ENCODE results near the gene DUSP6.

Gene DUSP6

DNA sequence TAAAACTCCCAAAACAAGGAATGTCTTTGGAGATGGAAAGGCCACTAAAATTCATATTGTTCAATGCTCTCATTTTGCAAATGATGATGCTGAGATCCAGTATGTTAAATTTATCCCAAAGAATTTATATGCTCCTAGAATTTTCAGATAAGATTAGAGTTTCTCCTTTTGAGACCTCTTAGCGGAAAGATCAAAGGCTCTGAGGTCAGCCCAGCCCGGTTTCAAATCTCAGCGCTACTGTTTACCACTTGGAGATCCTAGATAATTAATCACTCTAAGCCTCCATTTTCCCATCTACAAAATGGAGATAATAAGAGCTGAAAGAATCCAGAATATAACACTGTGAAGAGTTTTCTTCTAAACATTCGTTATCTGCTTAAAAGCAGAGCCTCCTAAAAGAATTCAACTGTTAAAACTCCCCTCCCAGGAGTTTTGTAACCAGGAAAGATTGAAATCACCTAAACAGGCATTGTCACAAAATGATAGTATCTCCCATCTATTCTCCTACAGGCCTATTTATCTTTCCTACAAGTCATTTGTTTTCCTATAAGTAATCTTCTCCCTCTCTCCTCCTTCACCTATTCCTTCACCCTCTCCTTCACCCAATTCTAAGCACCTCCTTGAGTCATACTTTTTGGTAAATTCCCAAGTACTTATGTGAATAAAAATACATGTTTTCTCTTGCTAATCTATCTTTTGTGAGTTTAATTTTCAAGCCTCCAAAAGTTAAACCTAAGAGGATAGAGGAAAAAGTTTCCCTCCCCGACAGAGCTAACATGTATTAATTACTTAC, 16.7 kb downstream of the DUSP6 start:
- Histone ChIP-seq H3K14ac (ENCODE audit: low read length) (no peak overlapping the region), H3K4me3 (ENCODE audit: low read length in 2 of 2) (no peak overlapping the region), H3K4ac (ENCODE audit: low read length) (no peak overlapping the region), H2BK15ac (ENCODE audit: low read length) (no peak overlapping the region), H2BK120ac (ENCODE audit: low read depth, low read length) (no peak overlapping the region), H3K23ac (ENCODE audit: low read depth, low read length, poor library complexity) (no peak overlapping the region), H3K27me3 (ENCODE audit: control insufficient read depth in 3 of 3, insufficient read depth in 3 of 3, low read depth in 1 of 3, low read length in 3 of 3) (no peaks in the 10 kb centered on the region), H3K4me2 (ENCODE audit: insufficient read depth, low read length, poor library complexity, severe bottlenecking) (no peak overlapping the region), H3K79me1 (ENCODE audit: low read depth, low read length) (no peaks in the 10 kb centered on the region), H2BK12ac (ENCODE audit: low read length) (no peak overlapping the region), H4K8ac (ENCODE audit: low read depth, low read length) (no peak overlapping the region), H3K27ac (replicated peaks; ENCODE audit: low read length) (no peak overlapping the region), H3K4me1 (ENCODE audit: control insufficient read depth in 2 of 2, insufficient read depth in 1 of 2, low read depth in 1 of 2, low read length in 2 of 2) (peaks cover 2% of the 10 kb centered on the region in 2 donors), H2AK5ac (ENCODE audit: low read depth, low read length) (no peak overlapping the region), H3K9ac (ENCODE audit: low read depth, low read length, poor library complexity) (no peak overlapping the region), H2BK5ac (ENCODE audit: low read length) (no peak overlapping the region), H3K36me3 (replicated peaks in 1 of 2; ENCODE audit: control insufficient read depth in 2 of 2, insufficient read depth in 2 of 2, low read length in 2 of 2) (no peaks in the 10 kb centered on the region), H4K91ac (ENCODE audit: low read depth, low read length, poor library complexity) (no peak overlapping the region), H2AFZ (ENCODE audit: low read length) (no peak overlapping the region), H3K18ac (ENCODE audit: low read length) (no peak overlapping the region), H3K9me3 (replicated peaks in 1 of 2; ENCODE audit: control insufficient read depth in 2 of 2, insufficient read depth in 1 of 2, low read depth in 1 of 2, low read length in 2 of 2) (peaks cover 2 to 9% of the 10 kb centered on the region in 2 donors)
- WGBS, 2 donors (ENCODE audit: extremely low coverage in 2 of 2, insufficient read length in 2 of 2, insufficient replicate concordance in 1 of 2): no CpG with 5 or more reads among the region's 5 CpGs
- DNase-seq (ENCODE audit: low spot score): no peak

DNA sequence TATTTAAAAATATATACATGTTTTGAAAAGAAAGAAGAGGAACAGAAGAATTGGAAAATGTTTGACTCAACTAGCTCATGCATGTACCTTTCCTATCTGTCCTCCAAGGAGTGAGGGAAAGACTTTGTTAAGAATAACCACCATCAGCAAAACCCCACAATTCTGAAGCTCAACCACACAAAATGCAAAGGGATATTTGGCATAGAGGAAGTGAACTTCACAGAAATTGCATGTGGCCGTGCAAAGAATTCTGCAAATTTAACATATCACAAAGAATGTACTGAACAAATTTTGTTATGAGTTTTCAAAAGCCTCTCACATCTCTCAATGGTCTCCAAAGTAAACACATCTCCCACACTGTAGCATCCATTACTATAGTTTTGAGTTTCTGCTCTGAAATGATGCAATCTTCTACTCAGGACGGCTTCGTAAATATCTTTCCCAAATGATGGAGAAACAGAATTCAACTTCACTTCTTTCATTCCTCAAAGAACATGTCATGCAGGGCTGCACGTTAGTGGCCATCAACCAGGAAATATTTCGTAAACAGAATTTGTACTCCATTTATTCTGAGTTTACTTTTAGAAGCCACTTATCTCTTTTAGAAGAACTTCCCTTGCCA, 17.6 kb downstream of the DUSP6 start:
- no CpG with 5 or more reads among the region's 5 CpGs for WGBS, 2 donors (ENCODE audit: extremely low coverage in 2 of 2, insufficient read length in 2 of 2, insufficient replicate concordance in 1 of 2)
- Histone ChIP-seq H3K36me3 (replicated peaks in 1 of 2; ENCODE audit: control insufficient read depth in 2 of 2, insufficient read depth in 2 of 2, low read length in 2 of 2) (no peaks in the 10 kb centered on the region), H2BK15ac (ENCODE audit: low read length) (no peak overlapping the region), H3K9ac (ENCODE audit: low read depth, low read length, poor library complexity) (no peak overlapping the region), H2BK120ac (ENCODE audit: low read depth, low read length) (no peak overlapping the region), H3K9me3 (replicated peaks in 1 of 2; ENCODE audit: control insufficient read depth in 2 of 2, insufficient read depth in 1 of 2, low read depth in 1 of 2, low read length in 2 of 2) (peaks cover 2 to 11% of the 10 kb centered on the region in 2 donors), H2BK5ac (ENCODE audit: low read length) (no peak overlapping the region), H2AFZ (ENCODE audit: low read length) (no peak overlapping the region), H4K8ac (ENCODE audit: low read depth, low read length) (no peak overlapping the region), H3K79me1 (ENCODE audit: low read depth, low read length) (no peaks in the 10 kb centered on the region), H3K14ac (ENCODE audit: low read length) (no peak overlapping the region), H3K18ac (ENCODE audit: low read length) (no peak overlapping the region), H3K23ac (ENCODE audit: low read depth, low read length, poor library complexity) (no peak overlapping the region), H3K4ac (ENCODE audit: low read length) (no peak overlapping the region), H3K27ac (replicated peaks; ENCODE audit: low read length) (no peak overlapping the region), H3K4me2 (ENCODE audit: insufficient read depth, low read length, poor library complexity, severe bottlenecking) (no peak overlapping the region), H2BK12ac (ENCODE audit: low read length) (no peak overlapping the region), H4K91ac (ENCODE audit: low read depth, low read length, poor library complexity) (no peak overlapping the region), H2AK5ac (ENCODE audit: low read depth, low read length) (no peak overlapping the region), H3K4me1 (ENCODE audit: control insufficient read depth in 2 of 2, insufficient read depth in 1 of 2, low read depth in 1 of 2, low read length in 2 of 2) (peaks cover 2% of the 10 kb centered on the region in 2 donors), H3K27me3 (ENCODE audit: control insufficient read depth in 3 of 3, insufficient read depth in 3 of 3, low read depth in 1 of 3, low read length in 3 of 3) (no peaks in the 10 kb centered on the region), H3K4me3 (ENCODE audit: low read length in 2 of 2) (no peak overlapping the region)
- no peak for DNase-seq (ENCODE audit: low spot score)

DNA sequence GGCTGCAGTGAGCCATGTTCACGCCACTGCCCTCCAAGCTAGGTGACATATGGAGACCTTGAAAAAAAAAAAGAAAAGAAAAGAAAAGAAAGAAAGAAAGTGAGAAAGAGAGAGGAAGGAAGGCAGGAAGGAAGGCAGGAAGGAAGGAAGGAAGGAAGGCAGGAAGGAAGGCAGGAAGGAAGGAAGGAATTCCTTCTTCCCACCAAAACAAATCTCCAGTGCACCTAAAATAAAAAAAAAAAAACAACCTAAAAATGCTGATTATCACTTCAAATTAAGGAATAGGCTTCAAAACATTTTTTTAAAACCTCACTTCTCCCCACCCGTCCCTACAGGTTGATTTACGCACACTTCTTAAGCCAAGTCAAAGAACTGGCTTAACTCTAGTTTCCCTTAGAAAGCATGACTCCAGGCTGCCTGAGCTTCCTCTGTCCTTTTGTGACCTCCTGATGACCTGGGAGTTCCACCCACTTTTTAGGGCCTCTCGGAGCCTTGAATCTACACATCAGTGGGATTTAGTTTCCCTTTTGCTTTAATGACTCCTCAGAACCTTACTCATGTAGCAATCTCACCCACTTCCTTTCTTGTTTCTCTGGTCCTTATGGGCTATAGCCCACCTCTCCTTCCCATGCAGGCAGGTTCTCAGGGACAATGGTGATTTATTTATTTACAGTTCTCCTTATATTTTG, 18.6 kb downstream of the DUSP6 start:
- Histone ChIP-seq H3K23ac (ENCODE audit: low read depth, low read length, poor library complexity) (no peak overlapping the region), H2BK12ac (ENCODE audit: low read length) (no peak overlapping the region), H2AFZ (ENCODE audit: low read length) (no peak overlapping the region), H3K4me1 (ENCODE audit: control insufficient read depth in 2 of 2, insufficient read depth in 1 of 2, low read depth in 1 of 2, low read length in 2 of 2) (peaks cover 2% of the 10 kb centered on the region in 2 donors), H3K27ac (replicated peaks; ENCODE audit: low read length) (no peak overlapping the region), H3K4me2 (ENCODE audit: insufficient read depth, low read length, poor library complexity, severe bottlenecking) (no peak overlapping the region), H3K14ac (ENCODE audit: low read length) (no peak overlapping the region), H3K9me3 (replicated peaks in 1 of 2; ENCODE audit: control insufficient read depth in 2 of 2, insufficient read depth in 1 of 2, low read depth in 1 of 2, low read length in 2 of 2) (peaks cover 2 to 11% of the 10 kb centered on the region in 2 donors), H2BK120ac (ENCODE audit: low read depth, low read length) (no peak overlapping the region), H3K79me1 (ENCODE audit: low read depth, low read length) (no peaks in the 10 kb centered on the region), H3K27me3 (ENCODE audit: control insufficient read depth in 3 of 3, insufficient read depth in 3 of 3, low read depth in 1 of 3, low read length in 3 of 3) (no peaks in the 10 kb centered on the region), H2BK5ac (ENCODE audit: low read length) (no peak overlapping the region), H4K91ac (ENCODE audit: low read depth, low read length, poor library complexity) (no peak overlapping the region), H3K4me3 (ENCODE audit: low read length in 2 of 2) (no peak overlapping the region), H3K36me3 (replicated peaks in 1 of 2; ENCODE audit: control insufficient read depth in 2 of 2, insufficient read depth in 2 of 2, low read length in 2 of 2) (no peaks in the 10 kb centered on the region), H2AK5ac (ENCODE audit: low read depth, low read length) (no peak overlapping the region), H3K4ac (ENCODE audit: low read length) (no peak overlapping the region), H2BK15ac (ENCODE audit: low read length) (no peak overlapping the region), H4K8ac (ENCODE audit: low read depth, low read length) (no peak overlapping the region), H3K9ac (ENCODE audit: low read depth, low read length, poor library complexity) (no peak overlapping the region), H3K18ac (ENCODE audit: low read length) (no peak overlapping the region)
- no CpG with 5 or more reads among the region's 4 CpGs for WGBS, 2 donors (ENCODE audit: extremely low coverage in 2 of 2, insufficient read length in 2 of 2, insufficient replicate concordance in 1 of 2)
- DNase-seq (ENCODE audit: low spot score): no peak
